ENCODE results near the gene DHODH.

GRCh38 chr16:72036098-72036497 lies 27.6 kb downstream of the DHODH start:
- TF ChIP-seq, protein P1, sequence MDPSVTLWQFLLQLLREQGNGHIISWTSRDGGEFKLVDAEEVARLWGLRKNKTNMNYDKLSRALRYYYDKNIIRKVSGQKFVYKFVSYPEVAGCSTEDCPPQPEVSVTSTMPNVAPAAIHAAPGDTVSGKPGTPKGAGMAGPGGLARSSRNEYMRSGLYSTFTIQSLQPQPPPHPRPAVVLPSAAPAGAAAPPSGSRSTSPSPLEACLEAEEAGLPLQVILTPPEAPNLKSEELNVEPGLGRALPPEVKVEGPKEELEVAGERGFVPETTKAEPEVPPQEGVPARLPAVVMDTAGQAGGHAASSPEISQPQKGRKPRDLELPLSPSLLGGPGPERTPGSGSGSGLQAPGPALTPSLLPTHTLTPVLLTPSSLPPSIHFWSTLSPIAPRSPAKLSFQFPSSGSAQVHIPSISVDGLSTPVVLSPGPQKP (IDR thresholded peaks at IDR 0.05; ENCODE audit: borderline replicate concordance, low read depth, low read length) = no peak
- TF ChIP-seq CTCF (conservative IDR thresholded peaks at IDR 0.05; ENCODE audit: low read depth, low read length) (no peak), SMC3 (IDR thresholded peaks at IDR 0.05; ENCODE audit: low read depth, low read length) (no peak), POLR2A (IDR thresholded peaks at IDR 0.05; ENCODE audit: low read depth, low read length) (no peak), MAZ (IDR thresholded peaks at IDR 0.05; ENCODE audit: borderline replicate concordance, low read depth, low read length) (no peak), USF2 (IDR thresholded peaks at IDR 0.05; ENCODE audit: low read depth, low read length) (no peak), RFX5 (IDR thresholded peaks at IDR 0.05; ENCODE audit: low read depth, low read length) (no peak)
